SH-SY5Y (cell line): ENCODE results near the gene RRBP1.

ENCODE experiments used
- GATA2 ChIP-seq: IDR thresholded peaks from 2 replicates; pipeline ENCODE4 v1.6.1; 2011; ENCODE audit warnings: mild to moderate bottlenecking, low read depth, low read length
- GATA3 ChIP-seq: IDR thresholded peaks from 2 replicates; pipeline ENCODE4 v1.6.1; 2011; ENCODE audit warnings: low read depth, mild to moderate bottlenecking, low read length, moderate library complexity

DNA sequence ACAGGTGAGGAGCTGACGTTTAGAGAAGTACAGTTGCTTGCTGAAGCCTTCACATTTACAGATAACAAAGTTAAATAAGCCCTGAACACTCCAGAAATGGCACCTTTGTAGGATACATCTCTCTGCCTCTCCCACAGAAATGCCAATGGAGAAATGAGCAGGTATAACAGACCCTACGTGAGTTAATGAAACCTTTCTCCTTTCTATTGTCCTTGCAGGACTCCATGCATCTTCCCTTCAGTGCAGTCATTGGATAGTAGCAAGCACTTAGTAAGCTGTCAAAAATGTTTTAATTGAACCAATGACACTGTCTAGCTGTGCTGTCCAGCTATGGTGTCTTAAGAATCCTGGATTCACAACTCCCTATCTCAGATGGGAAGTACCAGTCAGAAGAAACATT lies 8.1 kb upstream of the RRBP1 start:
- TF ChIP-seq GATA2, result no peak
- TF ChIP-seq GATA3, result no peak
